ENCODE results near the gene PIK3CB.

Gene PIK3CB

GRCh38 chr3:138768946-138769345 is 65.8 kb downstream of the PIK3CB start:
- TF ChIP-seq CTCF (IDR thresholded peaks at IDR 0.05; ENCODE audit: low read depth, low read length) = no peak
- Histone ChIP-seq H3K27me3 (ENCODE audit: insufficient read depth, low read depth, severe bottlenecking) (no peaks in the 10 kb centered on the region), H3K4me3 (ENCODE audit: low read depth, low read length) (no peak overlapping the region), H3K36me3 (no peaks in the 10 kb centered on the region), H3K27ac (no peak overlapping the region), H3K9me3 (ENCODE audit: severe bottlenecking) (peaks cover 7% of the 10 kb centered on the region)
- no peak for DNase-seq

GRCh38 chr3:138768125-138768524 is 66.6 kb downstream of the PIK3CB start:
- Histone ChIP-seq H3K4me3 (ENCODE audit: low read depth, low read length) (no peak overlapping the region), H3K36me3 (no peaks in the 10 kb centered on the region), H3K27ac (no peak overlapping the region), H3K9me3 (ENCODE audit: severe bottlenecking) (peaks cover 7% of the 10 kb centered on the region), H3K27me3 (ENCODE audit: insufficient read depth, low read depth, severe bottlenecking) (no peaks in the 10 kb centered on the region)
- DNase-seq = no peak
- no peak for TF ChIP-seq CTCF (IDR thresholded peaks at IDR 0.05; ENCODE audit: low read depth, low read length)

- Histone ChIP-seq H3K27me3 (ENCODE audit: insufficient read depth, low read depth, severe bottlenecking) (no peaks in the 10 kb centered on the region), H3K27ac (no peak overlapping the region), H3K36me3 (no peaks in the 10 kb centered on the region), H3K9me3 (ENCODE audit: severe bottlenecking) (peaks cover 7% of the 10 kb centered on the region), H3K4me3 (ENCODE audit: low read depth, low read length) (no peak overlapping the region)
- no peak for TF ChIP-seq CTCF (IDR thresholded peaks at IDR 0.05; ENCODE audit: low read depth, low read length)
- no peak for DNase-seq
Measured at GRCh38 chr3:138767498-138768104, 67.1 kb downstream of the PIK3CB start.

GRCh38 chr3:138761002-138761401 is 73.7 kb downstream of the PIK3CB start:
- Histone ChIP-seq H3K27ac (no peak overlapping the region), H3K4me3 (ENCODE audit: low read depth, low read length) (no peak overlapping the region), H3K36me3 (0 out of 2 replicates have a peak, but pooled peaks cover 3% of the 10 kb centered on the region), H3K9me3 (ENCODE audit: severe bottlenecking) (no peaks in the 10 kb centered on the region), H3K27me3 (ENCODE audit: insufficient read depth, low read depth, severe bottlenecking) (no peaks in the 10 kb centered on the region)
- no peak for TF ChIP-seq CTCF (IDR thresholded peaks at IDR 0.05; ENCODE audit: low read depth, low read length)
- DNase-seq = no peak

GRCh38 chr3:138748190-138748589 is 86.5 kb downstream of the PIK3CB start:
- no peaks in the 10 kb centered on the region for H3K9me3 ChIP-seq (ENCODE audit: severe bottlenecking)
- H3K4me3 ChIP-seq (ENCODE audit: low read depth, low read length) = no peak overlapping the region
- TF ChIP-seq CTCF (IDR thresholded peaks at IDR 0.05; ENCODE audit: low read depth, low read length) = no peak
- no peak overlapping the region for H3K27ac ChIP-seq
- no peak for DNase-seq
- H3K27me3 ChIP-seq (ENCODE audit: insufficient read depth, low read depth, severe bottlenecking) = no peaks in the 10 kb centered on the region
- no peaks in the 10 kb centered on the region for H3K36me3 ChIP-seq

GRCh38 chr3:138747225-138747624 is 87.5 kb downstream of the PIK3CB start:
- TF ChIP-seq CTCF (IDR thresholded peaks at IDR 0.05; ENCODE audit: low read depth, low read length) = no peak
- no peak overlapping the region for H3K27ac ChIP-seq
- no peak overlapping the region for H3K4me3 ChIP-seq (ENCODE audit: low read depth, low read length)
- DNase-seq = no peak
- no peaks in the 10 kb centered on the region for H3K9me3 ChIP-seq (ENCODE audit: severe bottlenecking)
- H3K36me3 ChIP-seq = no peaks in the 10 kb centered on the region
- no peaks in the 10 kb centered on the region for H3K27me3 ChIP-seq (ENCODE audit: insufficient read depth, low read depth, severe bottlenecking)

Data from WERI-Rb-1 (cell line).